Non-pigmented ciliary epithelial cell (primary cell): ENCODE measurements around the gene KCNQ1.

Experiments used
- DNase-seq: peaks from one replicate; pipeline ENCODE4 v3.0.0-alpha.2; 2010; ENCODE audit warnings: low read depth

The KCNQ1 gene

GRCh38 chr11:2411446-2412305 lies 33.1 kb upstream of the KCNQ1 start:
- DNase-seq, result no peak

DNA sequence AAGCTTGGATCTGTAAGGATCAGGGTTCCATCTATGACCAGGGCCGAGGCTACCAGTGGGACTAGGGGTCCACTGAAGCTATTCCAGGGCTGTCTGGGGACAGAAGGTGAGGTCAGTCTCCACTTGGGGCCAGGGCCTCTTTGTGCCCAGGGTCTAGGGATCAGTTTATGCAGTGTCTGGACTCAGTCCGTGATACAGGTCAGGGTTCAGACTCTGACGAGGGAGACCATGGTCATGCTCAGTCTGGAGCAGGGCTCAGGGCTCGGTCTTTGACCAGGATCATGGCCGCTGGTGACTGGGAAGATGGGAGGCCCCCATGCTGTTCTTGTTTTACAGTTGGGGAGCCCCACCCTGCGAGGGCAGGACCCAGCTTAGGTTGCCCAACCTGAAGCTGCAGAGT lies 32.5 kb upstream of the KCNQ1 start:
- DNase-seq, result no peak

GRCh38 chr11:2413742-2414579 lies 30.8 kb upstream of the KCNQ1 start:
- DNase-seq, result no peak

DNA sequence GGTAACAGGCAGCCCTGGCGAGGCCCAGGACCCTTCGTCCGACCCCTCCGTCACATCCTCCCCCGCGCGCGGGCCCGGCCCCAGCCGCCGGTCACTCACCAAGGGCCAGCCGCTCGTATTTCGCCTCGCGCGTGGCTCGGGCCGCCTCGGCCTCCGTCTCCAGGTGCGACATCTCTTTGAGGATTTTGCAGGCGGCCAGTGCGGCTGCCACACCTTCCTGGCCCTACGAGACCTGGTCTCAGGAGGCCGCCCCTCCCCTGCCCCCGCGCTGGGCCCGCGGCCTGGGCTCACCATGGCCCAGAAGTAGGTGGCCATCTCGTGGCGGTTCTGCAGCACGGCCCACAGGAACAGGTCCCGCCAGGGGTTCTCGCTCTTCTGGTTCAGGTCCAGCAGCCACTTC lies 30.2 kb upstream of the KCNQ1 start:
- no peak for DNase-seq

DNA sequence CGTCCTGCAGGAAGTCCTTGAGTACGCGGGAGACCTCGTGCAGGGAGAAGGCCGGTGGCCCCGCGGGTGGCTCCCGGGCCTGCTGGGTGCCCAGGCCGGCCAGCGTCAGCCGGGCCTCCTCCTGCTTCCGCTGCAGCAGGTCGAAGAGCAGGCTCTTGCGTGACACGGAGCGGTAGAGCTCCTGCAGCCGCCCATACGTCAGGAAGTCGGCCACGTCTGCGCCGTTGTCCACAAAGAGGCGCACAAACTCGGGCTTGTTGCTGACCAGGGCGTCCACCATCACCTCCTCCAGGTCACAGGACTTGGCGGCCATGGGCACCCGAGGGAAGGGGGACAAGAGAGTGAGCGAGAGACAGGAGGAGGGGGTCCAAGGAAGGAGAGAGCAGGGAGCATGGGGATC lies 29.6 kb upstream of the KCNQ1 start:
- DNase-seq, result no peak

DNA sequence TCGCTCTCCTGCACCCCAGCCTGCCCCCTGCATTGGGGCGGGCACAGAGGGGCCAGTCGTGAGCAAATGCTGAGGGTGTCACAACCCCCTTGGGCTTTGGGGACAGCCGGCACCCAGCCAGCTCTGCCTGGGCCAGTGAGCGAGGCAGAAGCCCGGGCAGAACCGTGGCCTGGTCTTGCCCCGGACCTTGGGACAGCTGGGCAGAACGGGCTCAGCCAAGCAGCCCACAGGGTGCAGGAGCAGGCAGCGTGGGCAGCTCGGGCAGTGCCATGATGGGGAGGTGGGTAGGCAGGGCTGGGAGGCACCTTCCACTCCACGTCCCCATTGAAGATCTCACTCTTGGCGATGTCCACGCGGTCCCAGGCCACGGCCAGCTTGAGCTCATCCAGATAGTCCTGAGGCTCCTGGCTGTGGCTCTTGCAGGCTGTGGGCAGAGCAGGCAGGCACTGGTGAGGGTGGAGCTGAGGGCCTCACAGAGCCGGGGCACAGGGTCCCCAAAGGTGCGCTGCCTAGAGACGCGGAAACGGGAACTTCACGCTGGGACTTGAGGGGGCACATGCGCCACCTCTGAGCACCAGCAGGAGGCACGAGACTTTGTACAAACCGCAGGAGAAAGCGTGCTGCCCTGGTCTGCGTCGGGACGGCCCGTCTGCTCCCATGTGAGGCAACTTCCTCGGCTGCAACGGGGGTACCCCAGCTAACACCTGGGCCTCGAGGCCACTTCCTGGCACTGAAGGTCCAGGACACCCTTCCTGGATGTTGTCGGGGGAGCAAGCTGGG lies 29.0 kb upstream of the KCNQ1 start:
- no peak for DNase-seq

GRCh38 chr11:2416765-2417164 lies 28.0 kb upstream of the KCNQ1 start:
- DNase-seq, result no peak

GRCh38 chr11:2417856-2418692 lies 26.7 kb upstream of the KCNQ1 start:
- DNase-seq, result no peak

- DNase-seq, result no peak
Observed at GRCh38 chr11:2418693-2419360, 26.0 kb upstream of the KCNQ1 start.

- no peak for DNase-seq
Observed at GRCh38 chr11:2419638-2420501, 24.9 kb upstream of the KCNQ1 start.

- no peak for DNase-seq
Observed at GRCh38 chr11:2420502-2421225, 24.1 kb upstream of the KCNQ1 start.

DNA sequence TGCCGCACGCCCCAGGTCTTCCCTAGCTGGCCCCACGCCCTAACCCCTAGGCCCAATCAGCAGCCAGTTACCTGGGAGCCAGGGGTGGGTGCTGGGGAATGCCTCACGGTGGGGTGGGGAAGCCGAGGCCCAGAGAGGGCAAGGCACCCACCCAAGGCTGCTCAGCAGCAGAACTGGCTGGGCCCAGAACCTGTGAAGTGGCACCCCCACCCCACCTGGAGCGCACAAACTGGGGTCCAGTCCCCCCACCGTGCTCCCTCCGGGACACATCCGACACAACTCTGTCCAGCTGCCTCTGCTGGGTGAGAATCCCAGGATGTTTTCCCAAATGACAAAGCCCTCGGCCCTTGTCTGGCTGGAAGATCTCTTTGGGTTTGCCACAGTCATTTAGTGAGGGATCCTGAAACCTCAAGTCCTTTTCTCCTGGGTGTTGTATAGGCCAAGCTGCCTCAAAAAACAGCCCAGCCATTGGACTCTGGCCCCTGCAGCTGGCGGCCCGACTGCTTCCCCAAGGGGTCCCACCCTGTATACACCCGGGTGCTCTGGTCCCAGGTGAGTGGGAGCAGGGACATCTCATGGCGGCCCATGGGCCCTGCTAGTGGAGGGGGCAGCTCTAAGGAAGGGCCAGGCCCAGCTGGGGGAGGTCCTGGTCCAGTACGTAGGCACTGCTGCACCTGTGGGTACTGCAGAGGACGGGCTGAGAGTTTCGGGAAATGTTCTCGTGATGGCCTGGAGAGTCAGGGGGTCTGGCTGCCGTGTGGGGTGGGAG lies 23.4 kb upstream of the KCNQ1 start:
- no peak for DNase-seq

DNA sequence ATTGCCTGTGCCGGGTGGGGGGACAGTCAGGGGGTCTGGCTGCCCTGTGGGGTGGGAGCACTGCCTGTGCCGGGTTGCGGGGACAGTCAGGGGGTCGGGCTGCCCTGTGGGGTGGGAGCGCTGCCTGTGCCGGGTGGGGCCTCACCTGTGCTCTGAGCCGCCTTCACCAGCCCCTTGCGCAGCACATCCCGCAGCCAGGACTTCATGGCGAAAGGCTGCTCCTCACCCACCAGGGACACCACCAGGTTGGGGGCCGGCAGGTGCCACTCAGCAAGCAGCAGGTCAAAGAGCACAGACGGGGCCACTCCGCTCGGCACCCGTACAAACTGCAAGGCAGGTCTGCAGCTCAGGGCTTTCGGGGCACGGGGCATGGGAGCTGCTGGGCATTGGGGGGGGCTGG lies 22.8 kb upstream of the KCNQ1 start:
- no peak for DNase-seq

GRCh38 chr11:2422461-2423156 lies 22.2 kb upstream of the KCNQ1 start:
- no peak for DNase-seq

DNA sequence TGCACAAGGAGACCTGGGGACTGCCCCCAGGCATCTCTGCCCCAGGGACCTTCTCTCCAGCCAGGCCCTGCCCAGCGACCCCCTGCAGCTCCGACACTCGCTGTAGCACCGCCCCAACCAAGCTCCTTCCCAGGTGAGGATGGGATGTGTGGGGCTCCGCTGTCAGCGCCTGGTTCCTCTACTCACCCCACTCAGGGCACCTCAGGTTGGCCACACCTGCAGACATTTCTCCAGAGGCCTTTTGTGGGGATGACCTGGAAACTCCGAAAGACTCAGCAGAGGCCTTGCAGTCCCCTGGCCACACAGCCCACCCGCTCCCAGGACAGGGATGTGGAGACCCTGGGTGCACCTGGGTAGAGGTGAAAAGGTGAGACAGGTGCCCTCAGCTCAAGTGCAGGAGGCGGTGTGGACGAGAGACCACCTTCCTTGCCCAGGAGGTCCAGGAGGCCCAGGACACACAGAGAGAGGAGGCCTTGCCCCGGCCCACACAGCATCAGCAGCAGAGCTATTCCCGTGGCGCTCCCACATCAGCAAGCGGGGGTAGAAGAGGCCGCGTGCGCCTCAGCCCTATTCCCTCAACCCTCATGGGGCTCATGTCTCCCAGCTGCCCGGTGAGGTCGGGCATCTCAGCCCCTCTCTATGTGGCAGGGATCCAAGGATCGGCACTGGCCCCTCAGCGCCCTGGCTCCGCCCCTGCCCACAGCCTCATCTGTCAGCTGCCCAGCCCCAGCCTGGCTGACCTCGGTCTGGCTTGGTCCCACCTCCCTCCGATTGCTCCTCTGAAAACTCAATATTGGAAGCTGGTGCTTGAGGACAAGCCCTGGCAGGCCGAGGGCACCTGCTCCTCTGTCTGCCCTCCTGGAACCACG lies 21.4 kb upstream of the KCNQ1 start:
- no peak for DNase-seq

- DNase-seq, result no peak
Observed at GRCh38 chr11:2424811-2425495, 19.9 kb upstream of the KCNQ1 start.
